GM12878 (cell line): Measurements from ENCODE around the gene FANK1. TPM values are rescaled to one million over a fixed set of nuclear protein-coding genes. Genes with fewer than 3 reads are reported as not detected.
A peak's percentile ranks its signal among the peaks of the same experiment; 100 is the strongest.

Source experiments
- ATAC-seq: fragments of 200-7000 bp; cut with Tn5 transposase; 3 replicates; pipeline ENCODE4 v1.9.1; 2020; ENCODE audit warnings: mild to moderate bottlenecking, moderate library complexity
- BruUV-seq: library from RNA; stranded (reverse); fragments of 400-500 nt; replicated peaks from 2 replicates; lab custom pipeline; 2021; lab: Mats Ljungman, UMichigan
- CTCF ChIA-PET: fragments of 300-600 bp; sonication (Branson Sonifier 250); formaldehyde crosslinking; extraction: SDS; loops from one replicate; lab custom pipeline; 2021; ENCODE audit warnings: inconsistent platforms; lab: Yijun Ruan, JAX
- POLR2A ChIA-PET: fragments of 350-600 bp; formaldehyde crosslinking; extraction: SDS; loops from one replicate; lab custom pipeline; 2021; ENCODE audit warnings: inconsistent platforms; lab: Charles Lee
- RAD21 ChIA-PET: fragments of 300-600 bp; sonication (Branson Sonifier 250); formaldehyde crosslinking; loops from one replicate; lab custom pipeline; 2023; ENCODE audit warnings: antibody characterized with exemption; ENCODE audit not compliant: unreplicated experiment; lab: Charles Lee
- SMC1A ChIA-PET: fragments of 300-600 bp; sonication (Branson Sonifier 250); formaldehyde crosslinking; loops from one replicate; lab custom pipeline; 2023; ENCODE audit not compliant: unreplicated experiment, uncharacterized antibody; lab: Charles Lee
- DNase-seq: peaks from one replicate; pipeline ENCODE4 v3.0.0-alpha.2; 2011; ENCODE audit warnings: low read depth, low spot score
- FAIRE-seq: peaks from 3 replicates; lab custom pipeline; 2011; peaks lifted over from hg19 to GRCh38; lab: Jason Lieb, UNC
- H2AFZ ChIP-seq: 2 replicates; pipeline ENCODE4 v1.6.0; 2011; ENCODE audit warnings: low read depth, low read length, control low read depth; ENCODE audit not compliant: control insufficient read depth
- H3K27ac ChIP-seq: 2 replicates; pipeline ENCODE4 v1.5.1; 2011; ENCODE audit warnings: control low read depth; ENCODE audit not compliant: control insufficient read depth, insufficient read depth
- H3K27me3 ChIP-seq, 2 experiments: replicated peaks in 1 of 2; 2 replicates each; pipeline versions ENCODE4 v1.6.0 to v1.6.1; 2011; ENCODE audit warnings: low read length in 1 of 2; ENCODE audit not compliant: control insufficient read depth in 2 of 2, insufficient read depth in 2 of 2
- H3K36me3 ChIP-seq, 2 experiments: 2 replicates each; pipeline ENCODE4 v1.5.1; 2011; ENCODE audit warnings: low read length in 1 of 2; ENCODE audit not compliant: control insufficient read depth in 2 of 2, insufficient read depth in 2 of 2
- H3K4me1 ChIP-seq: 2 replicates; pipeline ENCODE4 v1.6.1; 2011; ENCODE audit warnings: mild to moderate bottlenecking, low read length, moderate library complexity, mixed read lengths; ENCODE audit not compliant: control insufficient read depth, insufficient read depth
- H3K4me2 ChIP-seq: 2 replicates; pipeline ENCODE4 v1.6.0; 2011; ENCODE audit warnings: control low read depth; ENCODE audit not compliant: control insufficient read depth, insufficient read depth
- H3K4me3 ChIP-seq: fragments of 200-600 bp; sonication (generic); 2 replicates; pipeline ENCODE4 v1.5.1; 2016
- H3K79me2 ChIP-seq: 2 replicates; pipeline ENCODE4 v1.6.0; 2011; ENCODE audit warnings: low read length; ENCODE audit not compliant: control insufficient read depth, insufficient read depth
- H3K9ac ChIP-seq: 2 replicates; pipeline ENCODE4 v1.8.0; 2011; ENCODE audit warnings: low read length, control low read depth, mixed read lengths; ENCODE audit not compliant: control insufficient read depth, insufficient read depth
- H3K9me3 ChIP-seq: replicated peaks from 3 replicates; pipeline ENCODE4 v1.5.1; 2011; ENCODE audit warnings: mild to moderate bottlenecking, low read length; ENCODE audit not compliant: control insufficient read depth, insufficient read depth
- H4K20me1 ChIP-seq: 2 replicates; pipeline ENCODE4 v1.6.0; 2011; ENCODE audit not compliant: control insufficient read depth, insufficient read depth
- CREB1 ChIP-seq: IDR thresholded peaks from 2 replicates; pipeline ENCODE4 v1.6.1; 2012; ENCODE audit warnings: low read depth, mild to moderate bottlenecking, inconsistent platforms
- IKZF1 ChIP-seq: fragments of 450-650 bp; conservative IDR thresholded peaks from 2 replicates; pipeline ENCODE4 v1.6.1; 2017; ENCODE audit warnings: antibody characterized with exemption, mild to moderate bottlenecking
- KAT2A ChIP-seq: conservative IDR thresholded peaks from 2 replicates; pipeline ENCODE4 v1.6.1; 2011; ENCODE audit warnings: low read depth, low read length; ENCODE audit not compliant: control insufficient read depth
- MEF2B ChIP-seq: fragments of 450-650 bp; IDR thresholded peaks from 2 replicates; pipeline ENCODE4 v1.6.1; 2018; ENCODE audit warnings: mild to moderate bottlenecking, moderate library complexity; ENCODE audit not compliant: partially characterized antibody, poor library complexity, severe bottlenecking
- NRF1 ChIP-seq: conservative IDR thresholded peaks from 2 replicates; pipeline ENCODE4 v1.6.1; 2011; ENCODE audit warnings: mild to moderate bottlenecking, low read depth, low read length, improper control_type of control experiment
- SP1 ChIP-seq: IDR thresholded peaks from one replicate; pipeline ENCODE4 v1.6.1; 2011; ENCODE audit warnings: low read depth, low read length
- SREBF1 ChIP-seq: IDR thresholded peaks from 2 replicates; pipeline ENCODE4 v1.6.1; 2012; ENCODE audit warnings: mild to moderate bottlenecking, low read length
- ZNF217 ChIP-seq: fragments of 450-650 bp; IDR thresholded peaks from 2 replicates; pipeline ENCODE4 v1.6.1; 2017; ENCODE audit warnings: antibody characterized with exemption, mild to moderate bottlenecking
- ZNF384 ChIP-seq: IDR thresholded peaks from 2 replicates; pipeline ENCODE4 v1.6.1; 2012; ENCODE audit warnings: low read depth, mild to moderate bottlenecking, low read length, improper control_type of control experiment, borderline replicate concordance
- WGBS: methylation state at CpG from one replicate; pipeline ENCODE4 v1.1.6; 2016; ENCODE audit warnings: low lambda C conversion rate; ENCODE audit not compliant: insufficient replicate concordance, insufficient coverage; ENCODE audit errors: missing lambda C conversion rate; 5-methylcytosine and 5-hydroxymethylcytosine counted together
- in situ Hi-C: fragments of 300-500 bp; cut with MboI; formaldehyde crosslinking; loops from 9 replicates; pipeline ENCODE4 v1.14.3; 2018; ENCODE audit warnings: mixed read lengths
- intact Hi-C: fragments of 100-400 bp; cut with micrococcal nuclease; formaldehyde crosslinking; loops from one replicate; pipeline ENCODE4 v1.14.2; 2022; ENCODE audit not compliant: unreplicated experiment
- polyA plus RNA-seq, 11 experiments: library from polyadenylated mRNA; depleted of rRNA in 4 of 11; unstranded in 6 of 11; stranded (reverse) in 5 of 11; fragments of >200 nt; fragmentation: Nextera tagmentation in 4 of 11; fragmentation: Illumina TruSeq in 1 of 11; extraction: Ambion mirVana in 4 of 11; extraction: Trizol in 1 of 11; gene quantifications; 1 replicate in 1 of 11; 2 replicates in 10 of 11; pipeline versions ENCODE4 v1.2.1 to v1.2.3, GENCODE V29; 2011 to 2016; ENCODE audit warnings: inconsistent platforms in 2 of 11, missing spikeins in 2 of 11, low read depth in 1 of 11
- total RNA-seq, 4 experiments: library from RNA; depleted of rRNA in 3 of 4; stranded (reverse); fragments of >200 nt in 3 of 4; fragmentation: Illumina TruSeq in 1 of 4; extraction: Trizol in 1 of 4; gene quantifications; 2 replicates each; pipeline versions ENCODE4 v1.2.1 to v1.2.3, GENCODE V29; 2013 to 2021
- TF ChIP-seq, protein P1 (sequence below): IDR thresholded peaks from 2 replicates; pipeline ENCODE4 v1.6.1; 2011; ENCODE audit warnings: borderline replicate concordance, low read depth, mild to moderate bottlenecking, moderate library complexity, low read length; ENCODE audit not compliant: insufficient read depth, poor library complexity, severe bottlenecking
- TF ChIP-seq, protein P2 (sequence below), 3 experiments: IDR thresholded peaks in 2 of 3; conservative IDR thresholded peaks in 1 of 3; 2 replicates each; pipeline ENCODE4 v1.5.1; 2011; ENCODE audit warnings: low read depth in 3 of 3, low read length in 3 of 3, mild to moderate bottlenecking in 3 of 3, control low read depth in 2 of 3, moderate library complexity in 2 of 3, inconsistent platforms in 1 of 3, mixed read lengths in 1 of 3; ENCODE audit not compliant: control insufficient read depth in 2 of 3, insufficient read depth in 1 of 3; ENCODE audit errors: extremely low read depth in 1 of 3
- TF ChIP-seq, protein P3 (sequence below): fragments of 450-650 bp; IDR thresholded peaks from 2 replicates; pipeline ENCODE4 v1.6.1; 2017; ENCODE audit warnings: low read depth, mild to moderate bottlenecking, moderate library complexity

FANK1 gene
- total and polyA plus RNA-seq, 10 of the 15 experiments (the other 5 are each of a cell fraction or from before 2014, with no cell fraction given) = 0.07 to 0.16 (median 0.13) TPM; not detected in 6

DNA sequence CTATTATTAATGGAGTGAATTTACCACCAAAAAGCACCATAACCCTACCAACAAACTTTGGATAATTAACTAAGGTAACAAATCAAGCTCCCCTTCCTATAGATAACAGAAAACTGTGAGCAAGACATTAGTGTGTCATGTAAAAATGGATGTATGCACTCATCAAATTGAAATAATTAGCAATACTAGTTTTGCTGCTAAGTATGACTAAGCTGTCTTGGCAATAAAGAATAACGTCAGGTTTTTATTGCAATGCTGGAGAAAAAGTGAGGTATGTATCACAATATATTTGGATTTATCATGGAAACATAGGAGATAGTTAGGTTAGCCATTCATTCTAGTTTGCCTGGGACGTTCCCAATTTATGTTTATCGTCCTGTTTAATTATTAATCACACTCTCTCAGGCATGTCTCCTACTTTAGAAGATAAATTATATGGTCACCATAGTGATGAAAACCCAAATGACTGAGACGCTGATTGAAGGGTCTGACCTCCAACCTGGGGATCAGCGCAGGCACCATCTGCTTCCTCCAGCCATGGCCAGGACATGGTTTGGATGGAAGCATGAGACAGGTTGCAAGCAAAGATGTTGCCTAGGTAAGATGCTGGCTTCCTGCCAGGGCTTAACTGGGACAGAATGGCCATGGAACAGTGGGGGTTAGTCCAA lies 125.6 kb downstream of the FANK1 start:
- H3K27me3 ChIP-seq = no peaks in the 10 kb centered on the region
- ChIA-PET RAD21 (no interaction called here), CTCF (no interaction called here), SMC1A (no interaction called here), POLR2A (no interaction called here)
- no peak overlapping the region for H3K4me3 ChIP-seq
- H3K79me2 ChIP-seq = no peaks in the 10 kb centered on the region
- intact Hi-C loops (no loop called here), in situ Hi-C loops (no loop called here)
- no peak overlapping the region for H3K9ac ChIP-seq
- no peak overlapping the region for H3K4me2 ChIP-seq
- no peaks in the 10 kb centered on the region for H3K4me1 ChIP-seq
- no peak overlapping the region for H3K27ac ChIP-seq
- ATAC-seq = no peak
- no peak for DNase-seq
- TF ChIP-seq, protein P1, sequence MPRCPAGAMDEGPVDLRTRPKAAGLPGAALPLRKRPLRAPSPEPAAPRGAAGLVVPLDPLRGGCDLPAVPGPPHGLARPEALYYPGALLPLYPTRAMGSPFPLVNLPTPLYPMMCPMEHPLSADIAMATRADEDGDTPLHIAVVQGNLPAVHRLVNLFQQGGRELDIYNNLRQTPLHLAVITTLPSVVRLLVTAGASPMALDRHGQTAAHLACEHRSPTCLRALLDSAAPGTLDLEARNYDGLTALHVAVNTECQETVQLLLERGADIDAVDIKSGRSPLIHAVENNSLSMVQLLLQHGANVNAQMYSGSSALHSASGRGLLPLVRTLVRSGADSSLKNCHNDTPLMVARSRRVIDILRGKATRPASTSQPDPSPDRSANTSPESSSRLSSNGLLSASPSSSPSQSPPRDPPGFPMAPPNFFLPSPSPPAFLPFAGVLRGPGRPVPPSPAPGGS = peak; percentile 58
- no peak for TF ChIP-seq IKZF1
- H2AFZ ChIP-seq = no peak overlapping the region
- WGBS = 38% methylated on average over 5 of the region's 5 CpGs
- BruUV-seq = no TSS peak
- H3K36me3 ChIP-seq = no peaks in the 10 kb centered on the region
- no peak for FAIRE-seq
- no peaks in the 10 kb centered on the region for H3K9me3 ChIP-seq
- H4K20me1 ChIP-seq = no peaks in the 10 kb centered on the region

DNA sequence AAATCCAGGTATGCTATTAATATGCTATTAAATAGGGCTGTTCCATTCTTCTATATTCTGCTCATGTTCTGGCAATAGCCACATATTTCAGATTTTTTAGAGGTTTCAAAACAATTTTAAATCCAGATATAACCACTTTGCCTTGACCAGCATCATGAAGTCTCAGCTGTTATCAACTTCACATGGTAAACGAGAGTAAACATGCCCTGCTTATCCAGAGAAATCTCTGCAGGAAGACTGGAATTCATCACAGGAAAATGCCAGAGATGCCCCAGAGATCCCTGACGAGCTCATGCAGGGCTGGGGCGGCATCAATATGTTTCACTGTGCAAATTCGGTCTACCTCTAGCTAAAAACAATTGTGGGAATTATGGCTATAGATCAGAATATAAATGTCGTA lies 126.5 kb downstream of the FANK1 start:
- SMC1A ChIA-PET = no interaction called here
- ATAC-seq (no peak), FAIRE-seq (no peak), DNase-seq (no peak)
- intact Hi-C loops (no loop called here), in situ Hi-C loops (no loop called here)
- BruUV-seq = no TSS peak
- RAD21 ChIA-PET = no interaction called here
- CTCF ChIA-PET = no interaction called here
- Histone ChIP-seq H3K27me3 (no peaks in the 10 kb centered on the region), H3K9me3 (no peaks in the 10 kb centered on the region; the same call in 2 of the 3 replicates), H3K4me1 (no peaks in the 10 kb centered on the region), H3K9ac (no peak overlapping the region), H3K36me3 (no peaks in the 10 kb centered on the region), H3K4me3 (no peak overlapping the region), H3K27ac (no peak overlapping the region), H2AFZ (no peak overlapping the region), H3K79me2 (no peaks in the 10 kb centered on the region), H3K4me2 (no peak overlapping the region), H4K20me1 (no peaks in the 10 kb centered on the region)
- POLR2A ChIA-PET = no interaction called here
- 23% methylated on average over 5 of the region's 5 CpGs for WGBS
- TF ChIP-seq NRF1 (no peak), MEF2B (no peak), ZNF384 (no peak), CREB1 (no peak), SP1 (no peak), KAT2A (no peak), SREBF1 (no peak), ZNF217 (no peak)
- TF ChIP-seq, protein P2, sequence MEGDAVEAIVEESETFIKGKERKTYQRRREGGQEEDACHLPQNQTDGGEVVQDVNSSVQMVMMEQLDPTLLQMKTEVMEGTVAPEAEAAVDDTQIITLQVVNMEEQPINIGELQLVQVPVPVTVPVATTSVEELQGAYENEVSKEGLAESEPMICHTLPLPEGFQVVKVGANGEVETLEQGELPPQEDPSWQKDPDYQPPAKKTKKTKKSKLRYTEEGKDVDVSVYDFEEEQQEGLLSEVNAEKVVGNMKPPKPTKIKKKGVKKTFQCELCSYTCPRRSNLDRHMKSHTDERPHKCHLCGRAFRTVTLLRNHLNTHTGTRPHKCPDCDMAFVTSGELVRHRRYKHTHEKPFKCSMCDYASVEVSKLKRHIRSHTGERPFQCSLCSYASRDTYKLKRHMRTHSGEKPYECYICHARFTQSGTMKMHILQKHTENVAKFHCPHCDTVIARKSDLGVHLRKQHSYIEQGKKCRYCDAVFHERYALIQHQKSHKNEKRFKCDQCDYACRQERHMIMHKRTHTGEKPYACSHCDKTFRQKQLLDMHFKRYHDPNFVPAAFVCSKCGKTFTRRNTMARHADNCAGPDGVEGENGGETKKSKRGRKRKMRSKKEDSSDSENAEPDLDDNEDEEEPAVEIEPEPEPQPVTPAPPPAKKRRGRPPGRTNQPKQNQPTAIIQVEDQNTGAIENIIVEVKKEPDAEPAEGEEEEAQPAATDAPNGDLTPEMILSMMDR (IDR thresholded peaks at IDR 0.05 in 2 of 3, conservative IDR thresholded peaks at IDR 0.05 in 1 of 3; ENCODE audit: control insufficient read depth in 2 of 3, extremely low read depth in 1 of 3, insufficient read depth in 1 of 3, low read depth in 3 of 3, low read length in 3 of 3) = no peak
- TF ChIP-seq, protein P3, sequence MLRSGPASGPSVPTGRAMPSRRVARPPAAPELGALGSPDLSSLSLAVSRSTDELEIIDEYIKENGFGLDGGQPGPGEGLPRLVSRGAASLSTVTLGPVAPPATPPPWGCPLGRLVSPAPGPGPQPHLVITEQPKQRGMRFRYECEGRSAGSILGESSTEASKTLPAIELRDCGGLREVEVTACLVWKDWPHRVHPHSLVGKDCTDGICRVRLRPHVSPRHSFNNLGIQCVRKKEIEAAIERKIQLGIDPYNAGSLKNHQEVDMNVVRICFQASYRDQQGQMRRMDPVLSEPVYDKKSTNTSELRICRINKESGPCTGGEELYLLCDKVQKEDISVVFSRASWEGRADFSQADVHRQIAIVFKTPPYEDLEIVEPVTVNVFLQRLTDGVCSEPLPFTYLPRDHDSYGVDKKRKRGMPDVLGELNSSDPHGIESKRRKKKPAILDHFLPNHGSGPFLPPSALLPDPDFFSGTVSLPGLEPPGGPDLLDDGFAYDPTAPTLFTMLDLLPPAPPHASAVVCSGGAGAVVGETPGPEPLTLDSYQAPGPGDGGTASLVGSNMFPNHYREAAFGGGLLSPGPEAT = no peak
